ENCODE data around the gene PLXNA4.
A peak's percentile ranks its signal among the peaks of the same experiment; 100 is the strongest.

PLXNA4 gene

DNA sequence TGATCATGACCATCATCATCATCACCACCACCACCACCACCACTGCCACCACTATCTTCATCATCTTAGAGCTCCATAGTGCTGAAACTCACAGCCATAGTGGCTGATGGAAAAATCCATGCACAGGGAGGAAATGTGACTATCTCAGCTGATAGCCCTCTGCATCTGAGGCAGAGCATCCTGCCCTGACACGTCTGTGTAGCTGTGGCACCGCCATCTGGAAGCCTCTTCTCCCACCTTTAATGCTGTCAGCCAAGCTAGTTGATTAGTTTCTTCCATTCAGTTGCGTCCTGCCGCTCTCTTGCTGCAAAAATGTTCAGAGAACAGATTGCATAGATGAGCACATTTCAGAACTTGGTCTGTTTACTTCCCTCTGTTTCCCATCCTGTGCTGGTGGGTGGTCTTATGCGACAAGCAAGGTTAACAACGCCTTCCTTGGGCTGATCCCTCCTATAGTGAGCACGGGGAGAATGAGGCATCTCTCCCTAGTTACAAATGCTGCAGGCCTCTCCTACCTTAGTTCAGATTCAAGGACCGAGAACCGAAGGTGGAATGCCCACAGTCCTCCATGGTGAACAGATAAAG lies 478.6 kb downstream of the PLXNA4 start:
- intact Hi-C loops (cut with DNase I) = no loop called here
- no peak for DNase-seq

DNA sequence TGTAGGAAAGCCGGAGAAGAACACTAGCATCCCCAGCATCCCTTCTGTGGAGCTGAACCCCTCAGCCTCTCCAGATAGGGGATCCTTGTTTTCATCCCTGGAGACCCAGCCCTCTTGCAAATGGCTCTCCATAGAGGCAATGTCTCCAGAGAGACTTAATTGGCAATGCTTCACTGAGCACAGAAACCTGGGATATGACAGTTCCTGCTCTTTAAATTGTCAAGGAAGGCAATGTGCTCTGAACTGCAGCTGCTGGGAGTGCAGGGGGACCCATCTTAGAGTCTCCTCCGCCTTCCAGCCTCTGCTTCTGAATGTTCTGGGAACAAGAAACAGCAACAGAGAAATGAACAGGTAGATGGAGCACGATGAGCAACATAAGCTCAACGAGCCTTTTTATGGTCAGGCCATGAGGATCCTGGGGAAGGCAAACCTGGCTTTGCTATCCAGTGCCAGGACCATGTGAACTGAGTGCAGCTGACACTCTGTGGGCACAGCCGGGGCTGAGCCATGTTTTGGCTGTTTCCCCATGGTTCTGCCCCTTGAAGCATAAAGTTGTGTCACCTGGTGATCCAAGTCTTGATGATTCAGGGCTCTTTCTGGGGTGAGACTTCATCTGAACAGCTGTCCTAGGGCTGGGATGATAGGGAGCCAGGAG lies 481.0 kb downstream of the PLXNA4 start:
- intact Hi-C loops (cut with DNase I) = no loop called here
- no peak for DNase-seq

DNA sequence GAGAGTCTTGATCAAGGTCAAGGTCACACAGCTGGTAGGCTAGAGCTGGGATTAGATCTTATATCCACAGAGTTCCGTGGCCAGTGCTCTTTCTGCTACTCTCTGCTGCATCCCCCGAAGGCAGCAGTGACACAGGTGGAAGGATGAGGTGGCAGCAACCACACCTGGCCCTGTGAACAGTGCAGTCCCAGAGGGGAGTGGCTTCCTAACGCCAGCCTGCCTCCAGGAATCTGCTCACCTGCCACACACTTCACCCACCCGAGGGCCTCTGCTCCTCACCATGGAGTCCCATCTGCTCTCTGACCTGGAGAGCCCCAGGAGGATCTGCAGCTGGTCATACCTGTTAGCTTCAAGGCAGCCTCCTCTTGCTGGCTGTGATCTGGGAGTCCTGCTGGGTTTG lies 484.2 kb downstream of the PLXNA4 start:
- DNase-seq = no peak
- intact Hi-C loops (cut with DNase I) = no loop called here

DNA sequence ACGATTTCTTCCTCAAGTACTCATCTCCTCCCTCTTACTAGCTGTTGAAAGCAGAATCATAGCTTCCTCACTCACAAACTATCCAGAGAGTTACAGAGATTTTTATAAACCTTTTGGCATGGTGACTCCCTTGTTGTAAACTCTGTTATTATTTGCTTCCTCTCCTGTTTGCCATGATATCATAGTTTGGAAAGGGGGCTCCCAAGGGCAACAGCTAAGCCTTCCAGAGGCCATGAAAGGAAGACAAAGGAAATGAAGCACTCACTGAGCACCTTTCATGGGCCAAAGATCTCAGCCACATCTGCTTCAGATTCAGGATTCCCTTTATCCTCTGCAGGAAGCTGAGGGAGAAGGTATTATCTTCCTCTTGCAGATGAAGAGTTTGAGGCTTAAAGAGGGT lies 484.6 kb downstream of the PLXNA4 start:
- DNase-seq = no peak

DNA sequence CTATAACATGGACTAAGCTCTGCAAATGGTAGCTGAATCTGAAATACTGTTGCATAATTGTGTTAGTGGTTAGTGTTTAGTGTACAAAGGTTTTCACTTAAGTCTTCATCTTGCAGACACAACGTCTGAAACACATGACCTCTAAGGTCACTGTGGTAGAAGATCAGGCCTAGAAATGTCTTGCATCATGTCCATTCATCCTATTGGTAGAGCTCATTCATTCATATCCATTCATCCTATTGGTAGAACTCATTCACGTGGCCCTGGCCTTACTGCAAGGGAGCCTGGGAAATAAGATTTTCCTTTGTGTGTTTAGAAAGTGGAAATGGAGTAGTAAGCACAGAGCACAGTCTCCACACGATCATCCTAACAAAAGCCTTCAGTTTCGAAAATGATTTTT lies 485.8 kb downstream of the PLXNA4 start:
- intact Hi-C loops (cut with DNase I) = no loop called here

More for the DNA sequence above, 484.6 kb downstream of the PLXNA4 start:
- intact Hi-C loops (cut with DNase I) = no loop called here

DNA sequence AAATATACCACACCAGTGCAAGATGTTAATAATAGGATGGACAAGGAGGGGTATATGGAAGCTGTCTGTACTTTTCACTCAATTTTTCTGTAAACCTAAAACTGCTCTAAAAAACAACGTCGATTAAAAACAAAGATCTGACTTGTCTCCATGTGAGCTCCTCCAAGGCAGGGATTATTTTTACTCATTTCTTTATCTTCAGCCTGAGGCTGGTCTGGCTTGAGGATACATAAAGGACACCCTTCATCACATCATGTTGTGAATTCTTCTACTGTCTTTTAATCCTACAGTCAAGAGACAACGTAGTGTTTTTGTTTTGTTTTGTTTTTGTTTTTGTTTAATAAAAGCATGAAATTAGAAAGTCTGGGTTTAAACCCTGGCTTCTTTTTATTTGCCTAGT lies 486.9 kb downstream of the PLXNA4 start:
- intact Hi-C loops (cut with DNase I) = no loop called here

More for the DNA sequence above, 485.8 kb downstream of the PLXNA4 start:
- no peak for DNase-seq

DNA sequence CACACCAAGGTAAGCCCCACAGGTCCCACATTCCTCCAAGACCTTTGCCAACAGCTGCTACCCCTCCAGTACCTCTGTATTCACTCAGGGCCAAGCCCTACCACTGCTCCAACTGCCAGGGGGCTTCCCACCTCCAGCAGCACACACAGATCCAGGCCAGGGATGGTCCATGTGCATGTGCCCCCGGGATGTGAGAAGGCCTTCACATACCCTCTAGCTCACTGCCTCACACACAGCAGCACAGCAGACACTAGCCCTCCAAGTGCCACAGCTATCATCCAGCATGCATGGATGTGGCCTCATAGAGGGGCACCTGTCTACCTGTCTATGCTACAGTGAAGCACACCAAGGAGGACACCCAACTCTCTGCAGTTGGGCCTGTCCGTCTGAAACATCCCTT lies 488.8 kb downstream of the PLXNA4 start:
- intact Hi-C loops (cut with DNase I) = no loop called here
- no peak for DNase-seq

More for the DNA sequence above, 486.9 kb downstream of the PLXNA4 start:
- no peak for DNase-seq

DNA sequence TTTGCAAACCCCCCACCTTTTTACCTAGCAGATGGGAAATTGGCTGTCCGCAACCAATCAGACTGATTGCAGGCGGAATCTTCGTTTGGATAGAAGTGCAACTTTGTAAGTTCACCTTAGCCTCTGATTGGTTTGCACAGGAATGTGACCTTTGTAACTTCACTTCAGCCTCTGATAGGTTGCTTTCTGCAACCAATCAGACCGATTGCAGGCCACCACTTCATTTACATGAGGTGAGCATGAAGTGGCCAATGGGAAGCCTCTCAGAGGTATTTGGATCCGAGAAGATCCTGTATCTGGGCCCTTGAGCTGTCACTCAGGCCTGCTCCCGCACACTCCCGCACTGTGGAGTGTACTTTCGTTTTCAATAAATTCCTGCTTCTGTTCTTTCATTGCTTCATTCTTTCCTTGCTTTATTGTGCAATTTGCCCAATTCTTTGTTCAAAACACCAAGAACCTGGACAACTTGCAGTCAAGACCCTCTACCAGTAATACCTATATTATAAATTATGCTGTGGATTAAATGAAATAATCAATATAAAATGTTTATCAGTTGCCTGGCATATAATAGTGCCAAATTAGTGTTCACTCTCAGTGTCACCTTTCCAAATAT lies 491.4 kb downstream of the PLXNA4 start:
- intact Hi-C loops (cut with DNase I) = no loop called here
- no peak for DNase-seq

DNA sequence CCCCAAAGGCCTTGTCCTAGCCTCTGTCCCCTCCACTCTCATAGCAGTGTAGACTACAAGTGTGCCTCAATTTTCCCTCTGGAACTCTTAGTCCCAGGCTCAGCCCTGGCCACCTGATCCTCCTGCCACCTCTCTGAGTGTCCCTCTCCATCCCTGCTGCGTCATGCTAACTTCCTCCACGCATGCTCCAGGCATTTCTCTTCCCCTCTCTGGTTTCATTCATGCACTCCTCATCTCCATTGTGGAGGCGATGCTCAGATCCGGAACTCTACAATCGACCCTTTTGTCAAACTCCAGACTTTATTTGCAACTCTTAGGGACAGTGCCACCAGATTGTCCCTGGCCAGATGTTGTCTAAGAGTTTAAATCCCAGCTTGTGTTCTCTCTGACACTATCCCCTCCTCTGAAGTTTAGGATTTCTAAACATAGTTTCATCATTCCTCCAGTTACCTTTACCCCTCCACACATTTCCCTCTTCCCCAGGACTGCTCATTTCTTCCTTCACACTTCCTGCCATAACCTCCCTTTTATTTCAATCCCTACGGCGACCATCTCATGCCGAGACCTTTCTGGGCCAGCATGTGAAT lies 492.6 kb downstream of the PLXNA4 start:
- DNase-seq = peak in 1 of 10 donors; percentile 48
- intact Hi-C loops (cut with DNase I) = no loop called here

DNA sequence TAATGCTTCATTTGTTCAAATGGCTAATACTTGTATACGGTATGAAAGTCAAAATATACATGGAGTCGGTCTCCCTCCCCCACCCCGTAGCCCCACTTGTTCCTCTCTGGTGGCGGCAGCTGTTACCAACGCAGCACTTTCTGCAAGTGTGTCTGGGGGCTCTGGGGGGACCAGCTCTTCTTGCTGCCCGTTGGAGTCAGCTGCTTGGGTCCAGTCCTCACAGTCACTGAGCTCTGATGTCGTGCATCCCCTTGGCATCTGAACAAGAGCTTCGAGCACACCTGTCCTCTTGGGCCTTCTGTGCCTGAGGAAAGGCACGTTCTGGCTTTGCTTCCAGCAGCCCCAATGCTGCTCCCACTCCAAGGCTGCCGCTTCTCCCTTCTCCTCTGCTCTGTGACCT lies 493.1 kb downstream of the PLXNA4 start:
- intact Hi-C loops (cut with DNase I) = no loop called here
- no peak for DNase-seq

DNA sequence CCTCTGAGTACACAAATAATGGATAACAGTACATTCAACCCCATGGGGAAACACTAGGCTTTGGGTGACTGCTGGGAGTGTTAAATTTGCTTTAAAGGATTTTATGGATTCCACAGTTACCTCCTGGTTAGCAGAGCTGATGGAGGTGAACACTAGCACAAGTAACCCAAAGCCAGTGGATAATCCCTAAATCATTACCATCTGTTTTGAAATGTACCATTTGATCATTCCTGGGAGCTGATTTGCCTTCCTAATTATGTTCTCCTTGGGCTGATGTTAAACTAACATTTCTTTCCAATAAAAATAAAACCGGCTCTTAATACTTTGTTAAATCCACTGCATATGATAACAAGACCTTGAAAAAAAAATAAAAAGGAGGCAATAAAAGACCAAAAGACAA lies 493.9 kb downstream of the PLXNA4 start:
- intact Hi-C loops (cut with DNase I) = no loop called here
- DNase-seq = no peak

DNA sequence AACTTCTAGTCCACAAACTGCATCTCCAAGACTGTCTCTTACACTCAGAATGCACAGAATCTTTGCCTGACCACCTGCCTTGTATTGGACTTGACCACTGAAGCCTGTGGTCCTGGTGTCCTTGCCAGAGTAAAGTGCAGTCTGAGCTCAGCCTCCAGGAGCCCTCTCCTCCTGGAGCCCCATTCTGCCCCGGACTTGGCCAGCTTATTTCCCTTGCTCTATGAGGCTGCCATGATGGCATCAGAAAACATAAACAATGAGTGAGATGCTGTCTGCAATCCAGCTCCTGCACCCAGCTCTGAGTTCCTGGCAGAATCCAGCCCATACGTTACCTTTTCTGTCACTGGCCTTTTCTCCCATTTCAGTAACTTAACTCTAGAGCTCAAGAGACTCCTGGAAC lies 494.6 kb downstream of the PLXNA4 start:
- intact Hi-C loops (cut with DNase I) = no loop called here
- peak in 1 of 10 donors; percentile 16 for DNase-seq

DNA sequence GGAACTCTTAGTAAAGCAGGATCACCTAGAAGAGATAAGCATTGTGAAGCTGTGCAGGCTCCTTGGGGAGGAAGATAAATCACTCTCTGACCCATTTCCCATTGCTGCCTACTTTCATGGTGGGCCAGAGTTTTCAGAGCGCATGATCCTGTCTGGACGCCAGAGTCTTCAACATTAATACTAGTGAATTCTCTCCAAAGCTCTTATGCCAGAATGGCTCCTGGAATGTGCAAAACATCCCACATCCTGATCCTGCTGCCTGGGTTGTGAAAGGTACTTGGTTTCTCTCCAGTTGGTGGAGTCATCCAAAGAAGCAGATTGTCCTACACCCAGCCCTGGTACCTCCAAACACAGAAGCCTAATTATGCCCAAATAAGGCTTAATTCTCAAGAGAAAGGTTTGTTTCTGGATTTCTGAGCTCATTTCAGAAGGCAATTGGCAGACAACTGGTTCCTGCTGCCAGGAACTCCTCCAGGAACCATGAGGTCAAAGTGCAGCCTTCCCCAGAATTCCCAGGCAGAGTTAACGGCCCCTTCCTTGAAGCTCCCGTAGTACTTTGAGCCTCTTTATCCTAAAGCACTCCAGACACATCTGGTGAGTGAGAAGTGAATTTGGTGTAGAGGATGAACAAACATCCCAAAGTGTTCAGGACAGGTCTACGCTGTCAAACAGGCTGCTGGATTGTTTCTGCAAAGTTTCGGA lies 495.2 kb downstream of the PLXNA4 start:
- DNase-seq = peak in 1 of 10 donors; percentile 34
- intact Hi-C loops (cut with DNase I) = no loop called here

DNA sequence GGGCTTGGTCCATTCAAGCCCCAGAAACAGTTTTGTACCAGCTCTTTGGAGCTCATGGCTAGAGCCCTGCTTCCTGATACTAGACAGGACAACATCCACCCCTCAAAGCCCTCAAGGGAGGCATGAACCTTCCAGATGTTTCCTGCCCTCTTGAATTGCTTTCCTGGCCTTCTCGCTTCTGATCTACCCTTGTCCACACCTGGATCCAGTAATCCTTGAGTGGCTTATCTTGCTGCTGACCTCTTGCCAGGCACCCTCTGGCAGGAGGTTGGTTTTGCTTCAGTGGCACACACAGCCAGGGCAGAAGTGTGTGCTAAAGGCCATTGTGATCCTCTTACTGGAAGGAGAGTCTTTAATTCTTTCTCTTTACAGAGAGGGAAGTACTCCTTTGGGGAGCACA lies 495.8 kb downstream of the PLXNA4 start:
- intact Hi-C loops (cut with DNase I) = no loop called here
- no peak for DNase-seq

DNA sequence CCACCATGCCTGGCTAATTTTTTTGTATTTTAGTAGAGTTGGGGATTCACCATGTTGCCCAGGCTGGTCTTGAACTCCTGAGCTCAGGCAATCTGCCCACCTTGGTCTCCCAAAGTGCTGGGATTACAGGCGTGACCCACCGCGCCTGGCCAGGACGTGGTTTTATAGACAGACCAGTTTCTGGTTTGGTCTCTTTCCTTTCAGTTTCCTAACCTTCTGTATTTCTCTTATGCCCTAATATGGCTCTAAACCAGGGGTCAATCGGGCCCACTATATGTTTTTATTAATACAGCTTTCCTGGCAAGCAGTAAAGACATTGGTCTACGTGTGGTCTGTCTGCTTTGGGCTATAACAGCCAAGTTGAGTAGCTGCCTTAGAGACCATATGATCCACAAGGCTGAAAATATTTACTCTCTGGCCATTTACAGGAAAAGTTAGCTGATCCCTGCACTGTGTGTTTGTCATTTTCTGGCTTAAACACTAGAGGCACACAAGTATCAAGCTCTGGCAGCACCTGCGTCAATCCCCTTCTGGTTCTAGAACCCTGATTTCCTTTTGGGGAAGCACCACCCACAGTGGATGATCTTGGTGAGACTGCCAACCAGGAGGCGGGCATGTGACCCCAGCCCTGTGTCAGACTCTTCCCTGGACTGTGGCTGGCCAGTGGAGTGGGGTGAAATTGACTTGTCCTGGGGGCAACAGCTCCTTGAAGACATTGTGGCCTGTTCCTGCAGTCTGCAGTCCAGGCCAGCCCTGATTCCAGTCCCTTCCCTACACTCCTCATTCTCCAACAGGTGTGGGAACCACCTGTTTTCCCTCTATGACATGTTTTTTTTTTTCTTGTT lies 497.2 kb downstream of the PLXNA4 start:
- intact Hi-C loops (cut with DNase I) = no loop called here
- DNase-seq = no peak

DNA sequence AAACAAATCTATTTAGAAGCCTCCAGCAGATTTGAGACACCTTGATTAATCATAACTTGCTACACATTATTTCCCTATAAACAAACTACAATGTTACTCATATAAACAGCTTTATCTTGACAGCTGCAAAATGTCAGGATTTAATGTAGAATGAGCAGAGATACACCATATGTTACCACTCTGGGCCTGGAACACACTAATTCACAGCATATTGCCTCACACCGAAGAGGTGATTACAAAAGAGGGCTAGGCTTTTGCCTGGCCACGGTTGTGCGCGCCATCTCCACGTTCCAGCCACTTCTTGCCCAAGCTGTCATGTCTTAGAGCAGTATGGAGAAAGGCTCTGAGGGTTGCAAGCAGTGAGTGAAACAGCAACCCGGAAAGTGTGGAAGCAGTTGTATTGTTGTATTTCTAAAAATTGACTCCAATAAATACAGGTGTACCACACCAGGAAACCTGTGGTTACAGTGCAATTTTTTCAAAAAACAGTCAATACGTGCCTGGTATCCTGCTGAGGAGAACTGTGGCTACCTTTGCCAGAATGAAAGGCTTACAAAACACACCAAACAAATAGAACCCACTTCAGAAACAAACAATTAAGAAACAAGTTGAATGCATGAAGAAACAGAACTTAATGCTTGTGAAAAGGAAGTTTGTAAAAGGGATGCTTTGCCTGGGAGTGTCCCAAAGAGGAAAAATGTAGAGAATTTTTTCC lies 498.1 kb downstream of the PLXNA4 start:
- intact Hi-C loops (cut with DNase I) = no loop called here
- DNase-seq = no peak

DNA sequence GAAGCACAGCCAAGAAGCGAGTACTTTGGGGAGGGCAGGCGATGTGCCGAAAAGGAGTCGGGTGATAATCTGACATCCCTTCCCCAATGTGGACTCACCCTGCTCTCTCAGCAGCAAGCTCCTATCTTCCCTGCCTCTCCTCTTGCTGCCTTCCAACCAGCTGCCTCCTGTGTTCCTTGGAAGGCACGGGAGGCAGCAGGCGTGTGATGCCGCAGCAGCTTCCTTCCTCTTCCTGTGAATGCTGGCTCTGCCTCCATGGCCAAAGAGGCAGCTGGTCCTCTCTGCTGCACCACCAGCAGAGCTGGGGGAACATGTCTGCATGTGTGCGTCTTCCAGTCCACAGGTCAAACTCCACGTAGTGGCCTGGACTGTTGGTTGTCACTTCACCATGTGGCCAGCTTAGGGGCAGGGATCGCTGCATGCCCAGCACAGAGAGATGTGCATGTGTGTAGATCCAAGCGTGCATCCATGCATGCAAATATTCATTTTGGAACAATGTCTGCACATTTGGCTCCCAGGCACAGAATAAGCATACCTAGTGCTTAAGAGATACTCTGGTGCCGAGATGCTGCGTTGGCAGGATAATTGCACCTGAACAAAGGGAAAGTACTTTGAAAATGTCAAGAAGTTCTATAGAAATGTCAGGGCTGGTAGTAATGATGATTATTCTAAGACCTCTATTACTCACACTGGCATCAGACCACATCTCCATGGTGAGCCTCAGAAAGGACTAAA lies 499.8 kb downstream of the PLXNA4 start:
- intact Hi-C loops (cut with DNase I) = no loop called here
- no peak for DNase-seq

DNA sequence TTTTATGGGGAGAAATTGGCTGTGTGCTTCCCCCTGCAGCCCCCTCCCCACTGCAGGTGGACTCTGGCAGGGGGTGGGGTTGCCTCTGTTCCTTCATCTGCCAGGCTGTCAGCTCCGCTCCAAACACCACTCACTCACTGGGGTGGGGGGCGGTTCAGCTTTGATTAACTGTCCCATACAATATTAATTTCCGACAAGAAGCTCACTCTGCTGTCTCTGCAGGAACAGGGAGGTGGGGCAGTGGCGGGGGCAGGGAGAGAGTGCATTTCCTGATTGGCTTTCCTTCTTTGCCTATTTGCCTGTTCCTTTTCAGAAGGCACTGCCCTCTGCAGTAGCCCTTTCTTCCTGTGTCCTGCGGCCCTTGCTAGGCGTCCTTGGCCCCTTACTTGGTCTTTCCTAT lies 500.8 kb downstream of the PLXNA4 start:
- no peak for DNase-seq
- intact Hi-C loops (cut with DNase I) = no loop called here

Data from posterior cingulate gyrus (tissue), 11 donors.